Panc1 (cell line): Measurements from ENCODE around the gene PGLYRP2. TPM values are rescaled to one million over a fixed set of nuclear protein-coding genes. Genes with fewer than 3 reads are reported as not detected.
A peak's percentile ranks its signal among the peaks of the same experiment; 100 is the strongest.

Source experiments
- ATAC-seq: fragments of 200-7000 bp; cut with Tn5 transposase; 2 replicates; pipeline ENCODE4 v1.9.1; 2020; ENCODE audit warnings: mild to moderate bottlenecking, moderate library complexity
- BruUV-seq: library from RNA; stranded (reverse); fragments of 400-500 nt; replicated peaks from 2 replicates; lab custom pipeline; 2021; lab: Mats Ljungman, UMichigan
- CTCF ChIA-PET: fragments of 300-600 bp; sonication (Branson Sonifier 250); formaldehyde crosslinking; loops from one replicate; lab custom pipeline; 2022; ENCODE audit warnings: antibody characterized with exemption; lab: Charles Lee
- POLR2A ChIA-PET: fragments of 300-600 bp; sonication (Branson Sonifier 250); formaldehyde crosslinking; loops from one replicate; lab custom pipeline; 2022; ENCODE audit warnings: antibody characterized with exemption; lab: Charles Lee
- DNase-seq: peaks from one replicate; pipeline ENCODE4 v3.0.0-alpha.2; 2010; ENCODE audit warnings: low read depth, low spot score
- H3K27ac ChIP-seq: 2 replicates; pipeline ENCODE4 v1.5.1; 2011; ENCODE audit warnings: mild to moderate bottlenecking, low read length, inconsistent platforms
- H3K27me3 ChIP-seq: fragments of 200-500 bp; sonication (Bioruptor generic); 2 replicates; pipeline ENCODE4 v1.6.0; 2014; ENCODE audit warnings: low read length, inconsistent platforms; ENCODE audit not compliant: control insufficient read depth, insufficient read depth
- H3K36me3 ChIP-seq: fragments of 200-500 bp; sonication (Bioruptor generic); 2 replicates; pipeline ENCODE4 v1.5.1; 2014; ENCODE audit warnings: inconsistent platforms, mild to moderate bottlenecking, low read length, moderate library complexity; ENCODE audit not compliant: control insufficient read depth, insufficient read depth
- H3K4me1 ChIP-seq: 2 replicates; pipeline ENCODE4 v1.5.1; 2011; ENCODE audit warnings: inconsistent platforms, mild to moderate bottlenecking, low read length, moderate library complexity; ENCODE audit not compliant: control insufficient read depth, insufficient read depth
- H3K4me3 ChIP-seq, 2 experiments: 2 replicates each; pipeline ENCODE4 v1.5.1; 2011 to 2012; ENCODE audit warnings: low read depth in 2 of 2, low read length in 2 of 2, mild to moderate bottlenecking in 2 of 2, inconsistent platforms in 1 of 2, moderate library complexity in 1 of 2
- H3K9me3 ChIP-seq: fragments of 200-500 bp; sonication (Bioruptor generic); 2 replicates; pipeline ENCODE4 v1.5.1; 2014; ENCODE audit warnings: low read depth, mild to moderate bottlenecking, inconsistent platforms, low read length, moderate library complexity; ENCODE audit not compliant: control insufficient read depth, insufficient read depth
- POLR2AphosphoS5 ChIP-seq: IDR thresholded peaks from 2 replicates; pipeline ENCODE4 v1.6.1; 2012; ENCODE audit warnings: mild to moderate bottlenecking, low read depth, low read length, moderate library complexity
- SIN3A ChIP-seq: IDR thresholded peaks from 2 replicates; pipeline ENCODE4 v1.6.1; 2012; ENCODE audit warnings: low read depth, mild to moderate bottlenecking, low read length, moderate library complexity, borderline replicate concordance; ENCODE audit not compliant: insufficient read depth
- TCF7L2 ChIP-seq: IDR thresholded peaks from 2 replicates; pipeline ENCODE4 v1.6.1; 2011; ENCODE audit warnings: mild to moderate bottlenecking, low read depth, low read length, inconsistent platforms
- in situ Hi-C: cut with HindIII; loops from 2 replicates; pipeline ENCODE4 v1.10.0; 2016; ENCODE audit warnings: low sequenced_read_pairs, low pct_unique_long_range_greater_than_20kb
- intact Hi-C: fragments of 100-400 bp; cut with micrococcal nuclease; formaldehyde crosslinking; loops from one replicate; pipeline ENCODE4 v1.10.0; 2022; ENCODE audit not compliant: unreplicated experiment
- total RNA-seq: library from RNA; stranded (reverse); gene quantifications from one replicate; pipeline ENCODE4 v1.2.1, GENCODE V29; 2021; ENCODE audit not compliant: unreplicated experiment
- TF ChIP-seq, protein P1 (sequence below), 2 experiments: IDR thresholded peaks; 2 replicates each; pipeline ENCODE4 v1.6.1; 2011 to 2012; ENCODE audit warnings: low read depth in 2 of 2, control low read depth in 1 of 2, low read length in 1 of 2, mild to moderate bottlenecking in 1 of 2, moderate library complexity in 1 of 2; ENCODE audit not compliant: insufficient read depth in 1 of 2
- TF ChIP-seq, protein P2 (sequence below): fragments of 450-650 bp; IDR thresholded peaks from 2 replicates; pipeline ENCODE4 v1.5.1; 2017; ENCODE audit warnings: mild to moderate bottlenecking

Gene PGLYRP2
- total RNA-seq, 1 experiment from 2014 or later, result not detected

DNA sequence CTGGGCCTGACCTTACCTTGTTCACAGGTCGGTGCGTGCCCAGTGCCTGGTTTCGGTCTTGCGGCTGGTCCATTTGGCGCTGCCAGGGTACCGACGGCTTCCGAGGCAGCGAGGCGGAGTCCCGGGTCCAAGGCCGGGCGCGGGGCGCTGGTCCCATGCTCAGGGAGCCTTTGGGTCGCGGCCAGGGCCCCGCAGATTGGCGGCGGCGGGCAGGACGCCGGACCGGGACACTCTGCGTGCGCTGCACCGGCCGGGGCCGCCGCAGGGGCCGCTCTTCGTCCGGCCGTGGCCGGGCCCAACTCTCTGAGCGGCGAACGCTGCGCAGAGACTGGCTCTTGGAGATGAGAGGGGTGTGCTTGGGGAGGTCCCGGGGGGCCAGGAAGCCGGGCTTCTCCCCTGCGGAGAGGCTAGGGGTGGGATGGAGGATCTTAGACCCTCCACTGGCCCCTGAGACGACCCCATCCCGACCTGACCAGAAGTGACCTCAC is 26.2 kb downstream of the PGLYRP2 start:
- ChIA-PET POLR2A (interaction anchor here (0.6 kb wide), 2 partner anchors 15 to 327 kb away, joined by 3 read pairs; no protein-coding TSS in a partner anchor), CTCF (interaction anchor here (0.6 to 0.7 kb wide), 4 partner anchors 98 to 291 kb away, joined by 3 to 4 read pairs (median 4); no protein-coding TSS in a partner anchor)
- BruUV-seq, result no TSS peak
- no peak for DNase-seq
- H3K9me3 ChIP-seq, result no peaks in the 10 kb centered on the region
- ATAC-seq, result no peak
- intact Hi-C loops (no loop called here), in situ Hi-C loops (no loop called here)
- H3K4me3 ChIP-seq, result no peak overlapping the region; a peak in 1 of 4 replicates
- H3K27me3 ChIP-seq, result no peaks in the 10 kb centered on the region
- H3K27ac ChIP-seq, result no peak overlapping the region
- H3K4me1 ChIP-seq, result no peaks in the 10 kb centered on the region; the same call in 1 of the 2 replicates
- no peak for TF ChIP-seq TCF7L2
- no peak for TF ChIP-seq POLR2AphosphoS5
- TF ChIP-seq, protein P1, sequence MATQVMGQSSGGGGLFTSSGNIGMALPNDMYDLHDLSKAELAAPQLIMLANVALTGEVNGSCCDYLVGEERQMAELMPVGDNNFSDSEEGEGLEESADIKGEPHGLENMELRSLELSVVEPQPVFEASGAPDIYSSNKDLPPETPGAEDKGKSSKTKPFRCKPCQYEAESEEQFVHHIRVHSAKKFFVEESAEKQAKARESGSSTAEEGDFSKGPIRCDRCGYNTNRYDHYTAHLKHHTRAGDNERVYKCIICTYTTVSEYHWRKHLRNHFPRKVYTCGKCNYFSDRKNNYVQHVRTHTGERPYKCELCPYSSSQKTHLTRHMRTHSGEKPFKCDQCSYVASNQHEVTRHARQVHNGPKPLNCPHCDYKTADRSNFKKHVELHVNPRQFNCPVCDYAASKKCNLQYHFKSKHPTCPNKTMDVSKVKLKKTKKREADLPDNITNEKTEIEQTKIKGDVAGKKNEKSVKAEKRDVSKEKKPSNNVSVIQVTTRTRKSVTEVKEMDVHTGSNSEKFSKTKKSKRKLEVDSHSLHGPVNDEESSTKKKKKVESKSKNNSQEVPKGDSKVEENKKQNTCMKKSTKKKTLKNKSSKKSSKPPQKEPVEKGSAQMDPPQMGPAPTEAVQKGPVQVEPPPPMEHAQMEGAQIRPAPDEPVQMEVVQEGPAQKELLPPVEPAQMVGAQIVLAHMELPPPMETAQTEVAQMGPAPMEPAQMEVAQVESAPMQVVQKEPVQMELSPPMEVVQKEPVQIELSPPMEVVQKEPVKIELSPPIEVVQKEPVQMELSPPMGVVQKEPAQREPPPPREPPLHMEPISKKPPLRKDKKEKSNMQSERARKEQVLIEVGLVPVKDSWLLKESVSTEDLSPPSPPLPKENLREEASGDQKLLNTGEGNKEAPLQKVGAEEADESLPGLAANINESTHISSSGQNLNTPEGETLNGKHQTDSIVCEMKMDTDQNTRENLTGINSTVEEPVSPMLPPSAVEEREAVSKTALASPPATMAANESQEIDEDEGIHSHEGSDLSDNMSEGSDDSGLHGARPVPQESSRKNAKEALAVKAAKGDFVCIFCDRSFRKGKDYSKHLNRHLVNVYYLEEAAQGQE (IDR thresholded peaks at IDR 0.05; ENCODE audit: insufficient read depth in 1 of 2, low read depth in 2 of 2, low read length in 1 of 2), result no peak
- TF ChIP-seq SIN3A, result no peak
- TF ChIP-seq, protein P2, sequence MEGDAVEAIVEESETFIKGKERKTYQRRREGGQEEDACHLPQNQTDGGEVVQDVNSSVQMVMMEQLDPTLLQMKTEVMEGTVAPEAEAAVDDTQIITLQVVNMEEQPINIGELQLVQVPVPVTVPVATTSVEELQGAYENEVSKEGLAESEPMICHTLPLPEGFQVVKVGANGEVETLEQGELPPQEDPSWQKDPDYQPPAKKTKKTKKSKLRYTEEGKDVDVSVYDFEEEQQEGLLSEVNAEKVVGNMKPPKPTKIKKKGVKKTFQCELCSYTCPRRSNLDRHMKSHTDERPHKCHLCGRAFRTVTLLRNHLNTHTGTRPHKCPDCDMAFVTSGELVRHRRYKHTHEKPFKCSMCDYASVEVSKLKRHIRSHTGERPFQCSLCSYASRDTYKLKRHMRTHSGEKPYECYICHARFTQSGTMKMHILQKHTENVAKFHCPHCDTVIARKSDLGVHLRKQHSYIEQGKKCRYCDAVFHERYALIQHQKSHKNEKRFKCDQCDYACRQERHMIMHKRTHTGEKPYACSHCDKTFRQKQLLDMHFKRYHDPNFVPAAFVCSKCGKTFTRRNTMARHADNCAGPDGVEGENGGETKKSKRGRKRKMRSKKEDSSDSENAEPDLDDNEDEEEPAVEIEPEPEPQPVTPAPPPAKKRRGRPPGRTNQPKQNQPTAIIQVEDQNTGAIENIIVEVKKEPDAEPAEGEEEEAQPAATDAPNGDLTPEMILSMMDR, result no peak
- no peaks in the 10 kb centered on the region for H3K36me3 ChIP-seq

DNA sequence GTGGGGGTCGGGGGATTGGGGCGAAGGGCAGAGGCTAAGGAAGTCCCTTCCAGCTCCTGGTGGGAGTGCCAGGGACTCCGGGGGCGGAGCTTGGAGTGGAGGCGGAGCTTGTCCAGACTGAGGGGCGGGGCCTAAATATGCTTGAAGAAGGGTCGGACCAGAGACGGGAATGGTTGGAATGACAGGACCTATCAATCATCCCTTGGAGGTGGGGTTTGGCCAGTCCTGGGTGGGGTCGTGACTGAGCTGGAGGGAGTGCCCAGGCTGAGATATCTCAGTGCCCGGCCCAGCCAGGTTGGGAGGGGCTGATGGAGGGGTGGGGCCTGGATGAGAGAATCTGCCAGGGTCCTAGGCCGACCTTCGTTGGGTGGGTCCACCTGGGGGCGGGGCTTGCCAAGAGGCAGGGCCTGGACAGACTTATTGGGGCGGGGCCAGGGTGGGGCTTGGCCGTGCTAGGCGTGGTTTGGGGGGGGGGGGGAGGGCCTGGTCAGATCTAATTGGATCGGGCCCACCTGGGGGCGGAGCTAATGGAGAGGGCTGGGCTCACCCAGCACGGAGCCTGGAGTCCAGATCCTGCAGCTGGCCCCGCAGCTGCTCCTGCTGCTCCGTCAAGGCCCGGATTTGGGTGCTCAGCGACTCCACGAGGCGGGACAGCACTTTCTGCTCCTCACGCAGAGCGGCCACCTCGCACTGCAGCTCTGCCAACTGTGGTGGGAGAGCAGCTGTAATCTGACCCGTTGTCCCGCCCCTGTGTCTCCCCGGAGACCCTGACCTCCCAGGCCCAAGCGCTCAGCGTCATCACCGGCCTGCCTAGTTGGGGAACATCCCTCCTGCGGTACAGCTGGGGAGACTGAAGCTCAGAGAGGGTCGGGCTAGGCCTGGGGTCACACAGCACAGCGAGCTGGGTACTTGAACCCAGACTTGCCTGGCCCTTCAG is 26.9 kb downstream of the PGLYRP2 start:
- BruUV-seq, result no TSS peak
- H3K27me3 ChIP-seq, result no peaks in the 10 kb centered on the region
- no peaks in the 10 kb centered on the region for H3K36me3 ChIP-seq
- intact Hi-C loops, result no loop called here
- DNase-seq, result no peak
- in situ Hi-C loops, result no loop called here
- CTCF ChIA-PET, result interaction anchor here (0.6 to 0.7 kb wide), 2 partner anchors 99 to 103 kb away, joined by 3 read pairs; no protein-coding TSS in a partner anchor
- H3K9me3 ChIP-seq, result no peaks in the 10 kb centered on the region
- TF ChIP-seq TCF7L2 (no peak), SIN3A (no peak), POLR2AphosphoS5 (no peak)
- TF ChIP-seq, protein P1 (IDR thresholded peaks at IDR 0.05; ENCODE audit: insufficient read depth in 1 of 2, low read depth in 2 of 2, low read length in 1 of 2), result no peak
- TF ChIP-seq, protein P2, result no peak
- ATAC-seq, result peak; percentile 36
- H3K27ac ChIP-seq, result no peak overlapping the region
- no peaks in the 10 kb centered on the region; the same call in 1 of the 2 replicates for H3K4me1 ChIP-seq
- POLR2A ChIA-PET, result no interaction called here
- H3K4me3 ChIP-seq, result no peak overlapping the region; a peak in 1 of 4 replicates
